Memory B cell (primary cell): ENCODE results near the gene ZBTB40.

Experiments used
- ATAC-seq: fragments of 150-1000 bp; cut with Tn5 transposase; 2 replicates; pipeline ENCODE4 v1.10.0; 2021; ENCODE audit warnings: low read depth, mild to moderate bottlenecking, moderate library complexity
- DNase-seq, 2 donors: peaks; one replicate each; pipeline ENCODE4 v3.0.0; 2022; ENCODE audit warnings: low spot score in 2 of 2
- H3K27ac Mint-ChIP-seq: one replicate; pipeline ENCODE4 v1.8.0; 2022; ENCODE audit warnings: mild to moderate bottlenecking, moderate library complexity, mixed read lengths
- H3K27me3 Mint-ChIP-seq: one replicate; pipeline ENCODE4 v1.8.0; 2022; ENCODE audit warnings: mixed read lengths
- H3K36me3 Mint-ChIP-seq: one replicate; pipeline ENCODE4 v1.8.0; 2022; ENCODE audit warnings: mild to moderate bottlenecking, mixed read lengths
- H3K4me1 Mint-ChIP-seq: one replicate; pipeline ENCODE4 v1.8.0; 2022; ENCODE audit warnings: mixed read lengths
- H3K4me3 Mint-ChIP-seq: one replicate; pipeline ENCODE4 v1.8.0; 2022; ENCODE audit warnings: mild to moderate bottlenecking, moderate library complexity, mixed read lengths
- H3K9me3 Mint-ChIP-seq: one replicate; pipeline ENCODE4 v1.8.0; 2022; ENCODE audit warnings: mixed read lengths

Gene ZBTB40

GRCh38 chr1:22529901-22530621, 78.4 kb downstream of the ZBTB40 start:
- DNase-seq: no peak
- H3K4me1 Mint-ChIP-seq: no peaks in the 10 kb centered on the region
- H3K27ac Mint-ChIP-seq: no peak overlapping the region

GRCh38 chr1:22530715-22531114, 79.1 kb downstream of the ZBTB40 start:
- DNase-seq (no peak), ATAC-seq (no peak)
- H3K36me3 Mint-ChIP-seq: peaks cover 37% of the 10 kb centered on the region
- H3K27me3 Mint-ChIP-seq: no peaks in the 10 kb centered on the region
- H3K4me3 Mint-ChIP-seq: no peak overlapping the region
- no peaks in the 10 kb centered on the region for H3K4me1 Mint-ChIP-seq
- H3K27ac Mint-ChIP-seq: no peak overlapping the region
- no peaks in the 10 kb centered on the region for H3K9me3 Mint-ChIP-seq

More at GRCh38 chr1:22529901-22530621, 78.4 kb downstream of the ZBTB40 start:
- ATAC-seq: no peak
- H3K4me3 Mint-ChIP-seq: no peak overlapping the region
- no peaks in the 10 kb centered on the region for H3K9me3 Mint-ChIP-seq
- no peaks in the 10 kb centered on the region for H3K27me3 Mint-ChIP-seq
- H3K36me3 Mint-ChIP-seq: peaks cover 40% of the 10 kb centered on the region

- no peaks in the 10 kb centered on the region for H3K27me3 Mint-ChIP-seq
- no peak overlapping the region for H3K27ac Mint-ChIP-seq
- peaks cover 38% of the 10 kb centered on the region for H3K36me3 Mint-ChIP-seq
- H3K4me3 Mint-ChIP-seq: no peak overlapping the region
- no peak for DNase-seq
- no peaks in the 10 kb centered on the region for H3K4me1 Mint-ChIP-seq
- H3K9me3 Mint-ChIP-seq: no peaks in the 10 kb centered on the region
- ATAC-seq: no peak
Observed at GRCh38 chr1:22531251-22531650, 79.6 kb downstream of the ZBTB40 start.

- Mint-ChIP-seq H3K27ac (no peak overlapping the region), H3K9me3 (no peaks in the 10 kb centered on the region), H3K36me3 (peaks cover 19% of the 10 kb centered on the region), H3K27me3 (no peaks in the 10 kb centered on the region), H3K4me3 (no peak overlapping the region), H3K4me1 (no peaks in the 10 kb centered on the region)
- DNase-seq (no peak), ATAC-seq (no peak)
Observed at GRCh38 chr1:22533244-22533895, 81.7 kb downstream of the ZBTB40 start.

GRCh38 chr1:22534951-22535350, 83.3 kb downstream of the ZBTB40 start:
- peaks cover 6% of the 10 kb centered on the region for H3K4me1 Mint-ChIP-seq
- DNase-seq (no peak), ATAC-seq (no peak)
- H3K4me3 Mint-ChIP-seq: no peak overlapping the region
- no peaks in the 10 kb centered on the region for H3K9me3 Mint-ChIP-seq
- no peak overlapping the region for H3K27ac Mint-ChIP-seq
- H3K27me3 Mint-ChIP-seq: no peaks in the 10 kb centered on the region
- H3K36me3 Mint-ChIP-seq: peaks cover 15% of the 10 kb centered on the region

- no peaks in the 10 kb centered on the region for H3K27me3 Mint-ChIP-seq
- no peak for DNase-seq
- peaks cover 13% of the 10 kb centered on the region for H3K36me3 Mint-ChIP-seq
- ATAC-seq: no peak
- peaks cover 6% of the 10 kb centered on the region for H3K4me1 Mint-ChIP-seq
- H3K4me3 Mint-ChIP-seq: no peak overlapping the region
- H3K9me3 Mint-ChIP-seq: no peaks in the 10 kb centered on the region
- H3K27ac Mint-ChIP-seq: no peak overlapping the region
Observed at GRCh38 chr1:22535399-22535798, 83.7 kb downstream of the ZBTB40 start.

- Mint-ChIP-seq H3K4me1 (peaks cover 9% of the 10 kb centered on the region), H3K27me3 (no peaks in the 10 kb centered on the region), H3K4me3 (no peak overlapping the region), H3K36me3 (peaks cover 11% of the 10 kb centered on the region), H3K27ac (no peak overlapping the region), H3K9me3 (no peaks in the 10 kb centered on the region)
- ATAC-seq (no peak), DNase-seq (no peak)
Observed at GRCh38 chr1:22536506-22536905, 84.9 kb downstream of the ZBTB40 start.

- no peaks in the 10 kb centered on the region for H3K27me3 Mint-ChIP-seq
- no peak for DNase-seq
- peaks cover 8% of the 10 kb centered on the region for H3K36me3 Mint-ChIP-seq
- peaks cover 9% of the 10 kb centered on the region for H3K4me1 Mint-ChIP-seq
- no peak for ATAC-seq
- H3K9me3 Mint-ChIP-seq: no peaks in the 10 kb centered on the region
- no peak overlapping the region for H3K27ac Mint-ChIP-seq
- no peak overlapping the region for H3K4me3 Mint-ChIP-seq
Observed at GRCh38 chr1:22537441-22538139, 85.9 kb downstream of the ZBTB40 start.

GRCh38 chr1:22539510-22540118, 88.0 kb downstream of the ZBTB40 start:
- Mint-ChIP-seq H3K27ac (no peak overlapping the region), H3K4me1 (peaks cover 9% of the 10 kb centered on the region), H3K4me3 (no peak overlapping the region), H3K36me3 (peaks cover 2% of the 10 kb centered on the region), H3K9me3 (no peaks in the 10 kb centered on the region), H3K27me3 (peaks cover 3% of the 10 kb centered on the region)
- ATAC-seq (no peak), DNase-seq (no peak)

GRCh38 chr1:22540337-22540736, 88.7 kb downstream of the ZBTB40 start:
- H3K27ac Mint-ChIP-seq: no peak overlapping the region

GRCh38 chr1:22542886-22543285, 91.2 kb downstream of the ZBTB40 start:
- Mint-ChIP-seq H3K4me3 (no peak overlapping the region), H3K27me3 (peaks cover 19% of the 10 kb centered on the region), H3K36me3 (no peaks in the 10 kb centered on the region), H3K27ac (no peak overlapping the region), H3K4me1 (peaks cover 13% of the 10 kb centered on the region), H3K9me3 (no peaks in the 10 kb centered on the region)
- no peak for DNase-seq
- no peak for ATAC-seq

More at GRCh38 chr1:22540337-22540736, 88.7 kb downstream of the ZBTB40 start:
- no peak overlapping the region for H3K4me3 Mint-ChIP-seq
- H3K9me3 Mint-ChIP-seq: no peaks in the 10 kb centered on the region
- peaks cover 9% of the 10 kb centered on the region for H3K4me1 Mint-ChIP-seq
- ATAC-seq (no peak), DNase-seq (no peak)
- H3K27me3 Mint-ChIP-seq: peaks cover 3% of the 10 kb centered on the region
- peaks cover 2% of the 10 kb centered on the region for H3K36me3 Mint-ChIP-seq

- H3K4me1 Mint-ChIP-seq: peaks cover 13% of the 10 kb centered on the region
- no peaks in the 10 kb centered on the region for H3K36me3 Mint-ChIP-seq
- H3K27me3 Mint-ChIP-seq: peaks cover 22% of the 10 kb centered on the region
- no peak for ATAC-seq
- no peak overlapping the region for H3K27ac Mint-ChIP-seq
- no peaks in the 10 kb centered on the region for H3K9me3 Mint-ChIP-seq
- H3K4me3 Mint-ChIP-seq: no peak overlapping the region
- DNase-seq: no peak
Observed at GRCh38 chr1:22543679-22544078, 92.0 kb downstream of the ZBTB40 start.

- no peaks in the 10 kb centered on the region for H3K36me3 Mint-ChIP-seq
- peaks cover 7% of the 10 kb centered on the region for H3K4me1 Mint-ChIP-seq
- no peaks in the 10 kb centered on the region for H3K9me3 Mint-ChIP-seq
- no peak for ATAC-seq
- H3K4me3 Mint-ChIP-seq: no peak overlapping the region
- DNase-seq: no peak
- H3K27me3 Mint-ChIP-seq: peaks cover 25% of the 10 kb centered on the region
- H3K27ac Mint-ChIP-seq: no peak overlapping the region
Observed at GRCh38 chr1:22544606-22545005, 93.0 kb downstream of the ZBTB40 start.

- H3K36me3 Mint-ChIP-seq: no peaks in the 10 kb centered on the region
- no peaks in the 10 kb centered on the region for H3K9me3 Mint-ChIP-seq
- no peak overlapping the region for H3K4me3 Mint-ChIP-seq
- H3K27ac Mint-ChIP-seq: no peak overlapping the region
- no peak for DNase-seq
- peaks cover 29% of the 10 kb centered on the region for H3K27me3 Mint-ChIP-seq
- no peak for ATAC-seq
- peaks cover 7% of the 10 kb centered on the region for H3K4me1 Mint-ChIP-seq
Observed at GRCh38 chr1:22545141-22545540, 93.5 kb downstream of the ZBTB40 start.
